HG02885 (cell line): ENCODE results near the gene COMMD4.
"Not testable (repeated sequence)": the region's sequence is repeated elsewhere in the genome, so short reads cannot be mapped to it uniquely, and the experiment has no call there.

Experiments used
- ATAC-seq: cut with Tn5 transposase; IDR thresholded peaks from one replicate; pipeline ENCODE4 v1.9.1; 2021; ENCODE audit warnings: mild to moderate bottlenecking; ENCODE audit not compliant: unreplicated experiment, poor library complexity

Gene COMMD4

GRCh38 chr15:75329571-75329970 lies 6.3 kb upstream of the COMMD4 start:
- ATAC-seq, result no peak

GRCh38 chr15:75332093-75332492 lies 3.8 kb upstream of the COMMD4 start:
- ATAC-seq, result not testable (repeated sequence)

GRCh38 chr15:75333654-75334419 lies 2.0 kb upstream of the COMMD4 start:
- not testable (repeated sequence) for ATAC-seq

- ATAC-seq, result no peak
Observed at GRCh38 chr15:75335313-75335704, 554 bp upstream of the COMMD4 start.

GRCh38 chr15:75338661-75339240 lies 2.9 kb downstream of the COMMD4 start:
- no peak for ATAC-seq

- ATAC-seq, result no peak
Observed at GRCh38 chr15:75339531-75340240, 3.8 kb downstream of the COMMD4 start.

GRCh38 chr15:75342221-75342620 lies 6.4 kb downstream of the COMMD4 start:
- no peak for ATAC-seq

- ATAC-seq, result not testable (repeated sequence)
Observed at GRCh38 chr15:75343953-75344352, 8.1 kb downstream of the COMMD4 start.

- ATAC-seq, result no peak
Observed at GRCh38 chr15:75346796-75347221, 10.9 kb downstream of the COMMD4 start, which contains the start of gene NEIL1. Gene NEIL1, plus strand, starts transcription at chr15:75347039. Its CDS starts 1,867 bp downstream, at chr15:75348906.

GRCh38 chr15:75347222-75348033 lies 11.6 kb downstream of the COMMD4 start:
- ATAC-seq, result peak; percentile 48

GRCh38 chr15:75348034-75348561 lies 12.2 kb downstream of the COMMD4 start:
- no peak for ATAC-seq

- no peak for ATAC-seq
Observed at GRCh38 chr15:75348562-75349350, 12.9 kb downstream of the COMMD4 start.

- ATAC-seq, result not testable (repeated sequence)
Observed at GRCh38 chr15:75349351-75349669, 13.4 kb downstream of the COMMD4 start.

- ATAC-seq, result no peak
Observed at GRCh38 chr15:75349851-75350588, 14.2 kb downstream of the COMMD4 start.

GRCh38 chr15:75350601-75351361 lies 14.9 kb downstream of the COMMD4 start:
- no peak for ATAC-seq

- ATAC-seq, result no peak
Observed at GRCh38 chr15:75352186-75353080, 16.6 kb downstream of the COMMD4 start.

- no peak for ATAC-seq
Observed at GRCh38 chr15:75353604-75354003, 17.7 kb downstream of the COMMD4 start.
